Mesodermal cell (in vitro differentiated cells): ENCODE results near the gene ADAM11.
"Not testable (repeated sequence)": the region's sequence is repeated elsewhere in the genome, so short reads cannot be mapped to it uniquely, and the experiment has no call there.

Experiments
- H3K27ac ChIP-seq: 2 replicates; pipeline ENCODE4 v1.7.0; 2013; ENCODE audit warnings: mild to moderate bottlenecking, low read depth, low read length, moderate library complexity; ENCODE audit not compliant: severe bottlenecking
- H3K36me3 ChIP-seq: 2 replicates; pipeline ENCODE4 v1.7.1; 2013; ENCODE audit warnings: mild to moderate bottlenecking, low read length, moderate library complexity; ENCODE audit not compliant: control insufficient read depth, insufficient read depth
- H3K4me1 ChIP-seq: one replicate; pipeline ENCODE4 v1.7.1; 2013; ENCODE audit warnings: mild to moderate bottlenecking, low read length; ENCODE audit not compliant: insufficient read depth, control insufficient read depth, poor library complexity, severe bottlenecking
- H3K4me3 ChIP-seq: 2 replicates; pipeline ENCODE4 v1.7.0; 2013; ENCODE audit warnings: low read length, control low read depth, mild to moderate bottlenecking; ENCODE audit not compliant: insufficient read depth, poor library complexity, severe bottlenecking; ENCODE audit errors: extremely low read depth
- H3K9me3 ChIP-seq: 2 replicates; pipeline ENCODE4 v1.7.1; 2013; ENCODE audit warnings: mild to moderate bottlenecking, low read length, moderate library complexity; ENCODE audit not compliant: control insufficient read depth
- WGBS, 2 experiments: methylation state at CpG; one replicate each; pipeline ENCODE4 v1.1.5; 2013; ENCODE audit warnings: missing lambda C conversion rate in 2 of 2; ENCODE audit not compliant: insufficient coverage in 2 of 2; 5-methylcytosine and 5-hydroxymethylcytosine counted together

The ADAM11 gene

DNA sequence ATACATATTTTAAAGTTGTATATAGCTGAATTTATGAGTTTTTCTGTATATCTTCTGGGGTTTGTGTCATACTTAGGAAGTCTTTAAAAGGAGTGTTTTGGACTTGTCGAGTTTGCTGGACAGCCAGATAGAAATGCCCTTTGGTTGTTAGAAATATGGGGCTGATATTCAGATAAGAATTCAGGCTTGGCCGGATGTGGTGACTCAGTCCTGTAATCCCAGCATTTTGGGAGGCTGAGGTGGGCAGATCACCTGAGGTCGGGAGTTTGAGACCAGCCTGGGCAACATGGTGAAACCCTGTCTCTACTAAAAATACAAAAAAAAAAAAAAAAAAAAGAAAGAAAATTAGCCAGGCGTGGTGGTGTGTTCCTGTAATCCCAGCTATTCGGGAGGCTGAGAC, 13.1 kb upstream of the ADAM11 start:
- peaks cover 73% of the 10 kb centered on the region for H3K36me3 ChIP-seq
- not testable (repeated sequence) for H3K4me3 ChIP-seq, H3K27ac ChIP-seq, H3K9me3 ChIP-seq, H3K4me1 ChIP-seq
- 96 to 97% methylated on average over 2 to 4 of the region's 5 CpGs for WGBS, 2 experiments

DNA sequence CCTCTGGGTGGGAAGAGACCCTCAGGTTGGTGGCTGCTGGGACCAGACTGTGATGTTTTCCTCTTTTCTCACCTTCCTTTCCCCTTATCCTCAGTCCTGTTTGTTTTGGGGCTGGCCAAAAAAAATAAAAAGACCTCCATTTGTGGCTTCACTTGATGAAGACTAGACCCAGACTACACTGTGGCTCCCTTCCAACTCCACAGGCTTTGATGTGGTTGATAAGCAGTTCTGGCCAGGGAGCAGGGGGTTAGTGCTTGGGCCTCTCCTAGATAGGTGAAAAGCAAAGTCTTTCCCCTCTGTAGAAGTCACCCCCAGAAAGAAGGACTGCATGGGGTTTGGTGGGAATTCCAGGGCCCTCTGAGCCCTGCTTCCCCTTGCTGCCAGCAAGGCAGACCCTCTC, 11.2 kb upstream of the ADAM11 start:
- H3K27ac ChIP-seq: no peak overlapping the region
- no peaks in the 10 kb centered on the region for H3K9me3 ChIP-seq
- H3K4me1 ChIP-seq: no peaks in the 10 kb centered on the region
- no peak overlapping the region for H3K4me3 ChIP-seq
- peaks cover 66% of the 10 kb centered on the region for H3K36me3 ChIP-seq

DNA sequence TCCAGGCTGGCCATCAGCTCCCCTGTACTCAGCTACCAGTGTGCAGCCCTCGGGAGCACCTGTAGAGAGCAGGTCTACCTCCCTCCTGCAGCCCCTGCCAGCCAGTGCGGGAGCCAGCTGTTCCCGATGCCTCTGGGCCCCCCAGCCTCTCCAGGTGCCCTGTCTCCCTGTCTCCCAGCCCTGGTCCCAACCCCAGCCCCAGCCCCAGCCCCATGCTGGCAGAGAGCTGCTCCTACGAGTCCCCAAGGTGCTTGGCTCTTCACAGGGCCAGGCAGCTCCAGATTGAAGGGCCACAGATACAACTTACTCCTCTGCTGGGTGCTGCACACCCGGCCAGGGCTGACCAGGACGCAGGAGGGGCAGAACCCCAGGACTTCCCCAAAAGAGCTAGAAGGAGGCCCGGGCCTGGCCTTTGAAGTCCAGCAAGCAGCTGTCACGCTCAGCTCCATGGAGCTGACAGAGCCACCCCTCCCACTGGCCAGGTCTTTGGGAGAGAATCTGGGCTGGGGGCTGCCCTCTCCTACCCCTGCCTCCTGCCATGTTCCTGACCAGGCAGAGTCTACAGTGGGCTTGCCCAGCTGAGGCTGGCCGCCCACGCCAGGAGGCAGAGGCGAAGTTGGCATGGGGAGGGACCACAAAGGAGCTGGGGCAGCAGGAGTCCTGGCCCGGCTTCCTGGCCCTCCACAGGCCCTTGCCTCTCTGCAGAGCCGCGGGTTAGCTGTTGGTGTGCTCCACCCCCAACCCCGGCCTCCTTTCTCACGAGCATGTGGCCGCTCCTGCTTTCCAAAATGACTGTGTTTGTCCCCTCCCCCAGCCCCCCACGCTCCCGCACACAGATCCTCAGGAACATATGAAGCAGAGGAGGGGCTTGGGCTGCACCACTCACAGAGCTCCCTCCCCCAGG, 9.5 kb upstream of the ADAM11 start:
- 70 to 74% methylated on average over 13 to 18 of the region's 19 CpGs for WGBS, 2 experiments
- H3K9me3 ChIP-seq: no peaks in the 10 kb centered on the region
- peaks cover 57% of the 10 kb centered on the region for H3K36me3 ChIP-seq
- no peak overlapping the region for H3K27ac ChIP-seq
- no peaks in the 10 kb centered on the region for H3K4me1 ChIP-seq
- no peak overlapping the region for H3K4me3 ChIP-seq

DNA sequence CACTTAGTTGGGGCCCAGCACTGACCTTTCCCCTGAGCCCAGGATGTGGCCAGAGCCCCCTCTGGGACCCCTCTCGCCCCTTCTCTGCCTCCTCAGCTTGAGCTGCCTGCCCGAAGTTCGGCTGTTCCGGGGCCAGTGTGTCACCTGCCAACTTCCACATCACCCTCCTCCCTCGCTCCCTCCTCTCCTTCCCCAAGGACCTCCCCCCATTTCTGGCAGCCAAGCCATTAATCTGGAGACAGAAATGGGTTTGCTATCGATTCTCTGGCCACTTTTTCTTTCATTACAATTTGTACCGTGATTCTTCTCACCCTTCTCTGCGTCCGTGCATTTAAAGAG, 8.8 kb upstream of the ADAM11 start:
- H3K4me1 ChIP-seq: no peaks in the 10 kb centered on the region
- no peak overlapping the region for H3K4me3 ChIP-seq
- H3K36me3 ChIP-seq: peaks cover 54% of the 10 kb centered on the region
- H3K9me3 ChIP-seq: no peaks in the 10 kb centered on the region
- WGBS, 2 experiments: 72 to 82% methylated on average over 9 of the region's 9 CpGs
- no peak overlapping the region for H3K27ac ChIP-seq

DNA sequence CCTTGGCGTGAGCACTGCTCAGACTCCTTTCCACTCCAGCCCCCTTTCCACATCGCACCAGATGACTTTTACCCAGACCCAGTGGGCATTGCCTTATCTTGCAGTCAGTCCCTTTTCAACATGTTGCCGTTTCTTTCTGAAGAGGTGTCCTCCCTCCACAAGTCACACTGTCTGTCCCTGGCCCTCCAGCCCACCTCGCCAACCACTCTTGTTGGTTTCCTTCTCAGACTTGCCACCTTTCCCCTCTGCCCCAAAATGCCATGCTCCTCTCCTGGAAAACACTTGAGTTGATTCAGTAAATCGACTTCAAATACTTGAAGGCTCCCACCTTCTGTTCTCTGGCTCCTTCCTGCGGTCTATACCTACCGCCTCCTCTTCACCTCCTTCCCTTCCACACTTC, 7.5 kb upstream of the ADAM11 start:
- Histone ChIP-seq H3K9me3 (no peaks in the 10 kb centered on the region), H3K36me3 (peaks cover 49% of the 10 kb centered on the region), H3K4me1 (no peaks in the 10 kb centered on the region), H3K27ac (no peak overlapping the region), H3K4me3 (no peak overlapping the region)
- WGBS, 2 experiments: 92 to 97% methylated on average over 6 to 7 of the region's 7 CpGs

DNA sequence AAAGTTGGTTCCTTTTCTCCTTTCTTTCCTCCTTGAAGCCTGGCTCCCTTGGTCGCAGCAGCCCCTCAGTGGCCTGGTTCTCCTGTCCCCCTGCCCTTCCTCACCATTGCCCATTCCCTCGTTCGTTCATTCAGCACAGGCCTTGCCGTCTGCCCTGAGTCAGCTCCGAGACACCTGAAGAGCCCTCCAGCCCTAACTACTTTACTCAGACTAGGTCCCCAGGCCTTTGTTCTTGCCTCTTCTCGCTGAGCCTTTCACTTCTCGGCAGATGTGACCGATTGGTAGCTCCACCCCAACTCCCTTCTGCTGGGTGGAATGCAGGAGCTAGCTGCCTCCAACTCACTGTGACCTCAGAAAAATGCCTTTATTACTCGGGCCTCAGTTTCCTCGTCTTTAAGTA, 7.0 kb upstream of the ADAM11 start:
- WGBS, 2 experiments: 86 to 90% methylated on average over 10 of the region's 10 CpGs
- Histone ChIP-seq H3K36me3 (peaks cover 48% of the 10 kb centered on the region), H3K27ac (no peak overlapping the region), H3K9me3 (no peaks in the 10 kb centered on the region), H3K4me3 (no peak overlapping the region), H3K4me1 (no peaks in the 10 kb centered on the region)

DNA sequence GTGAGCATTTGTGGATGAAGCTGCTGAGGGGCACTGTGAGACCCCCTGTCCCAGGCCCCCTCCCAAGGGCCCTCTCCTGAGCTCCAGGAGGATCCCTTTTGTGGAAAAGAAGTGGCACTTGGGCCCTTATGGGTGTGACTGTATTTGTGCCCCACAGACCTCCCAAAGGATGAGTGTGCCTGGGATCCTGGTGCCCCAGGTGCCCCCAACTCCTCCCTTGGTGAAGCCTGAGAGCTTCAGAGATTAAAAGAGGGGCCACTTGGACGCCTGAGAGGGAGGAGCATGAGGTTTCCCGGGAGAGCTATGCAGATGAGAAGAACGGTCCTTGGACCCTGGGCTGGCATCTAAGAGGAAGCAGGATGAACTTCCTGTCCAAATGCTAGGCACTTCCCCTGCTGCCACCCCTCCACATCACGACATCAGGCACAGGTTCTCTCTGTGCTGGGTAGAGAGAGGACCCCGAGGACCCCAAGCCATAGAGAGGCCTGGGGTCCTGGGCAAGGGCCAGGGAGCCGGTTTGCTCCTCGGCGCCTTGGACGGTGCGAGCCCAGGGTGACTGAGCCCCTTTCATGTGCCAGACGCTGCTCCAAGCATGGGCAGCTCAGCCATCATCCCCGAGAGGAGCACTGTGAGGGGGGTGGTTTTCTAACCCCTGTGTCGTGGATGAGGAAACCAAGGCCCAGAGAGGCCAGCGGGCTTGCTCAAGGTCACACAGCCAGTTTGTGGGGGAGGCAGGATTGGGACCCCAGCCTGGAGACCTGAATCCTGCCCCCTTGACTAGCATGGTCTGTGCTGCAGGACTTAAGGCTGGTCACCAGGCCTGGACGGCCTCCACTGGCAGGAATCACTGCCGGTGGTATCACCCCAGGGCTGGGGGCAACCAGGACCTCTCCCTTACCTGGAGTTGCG, 5.6 kb upstream of the ADAM11 start:
- H3K4me3 ChIP-seq: no peak overlapping the region
- no peaks in the 10 kb centered on the region for H3K4me1 ChIP-seq
- H3K9me3 ChIP-seq: no peaks in the 10 kb centered on the region
- H3K27ac ChIP-seq: no peak overlapping the region
- 78 to 91% methylated on average over 9 to 16 of the region's 17 CpGs for WGBS, 2 experiments
- peaks cover 34% of the 10 kb centered on the region for H3K36me3 ChIP-seq

DNA sequence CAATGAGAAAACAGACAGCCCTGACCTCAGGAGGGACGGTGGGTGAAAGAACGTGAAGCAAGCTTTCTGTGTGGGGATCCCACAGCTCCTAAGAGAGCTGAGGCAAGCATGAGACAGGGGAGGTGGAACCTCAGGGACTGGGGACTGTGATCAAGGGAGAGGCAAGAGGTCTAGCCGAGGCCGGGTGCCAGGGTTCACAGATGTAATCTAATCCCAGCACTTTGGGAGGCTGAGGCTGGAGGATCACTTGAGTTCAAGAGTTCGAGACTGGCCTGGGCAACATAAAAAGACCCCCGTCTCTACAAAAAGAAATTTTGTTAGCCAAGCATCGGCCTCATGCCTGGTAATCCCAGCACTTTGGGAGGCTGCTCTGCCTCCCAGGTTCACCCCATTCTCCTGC, 4.5 kb upstream of the ADAM11 start:
- Histone ChIP-seq H3K36me3 (peaks cover 23% of the 10 kb centered on the region), H3K9me3 (no peaks in the 10 kb centered on the region), H3K4me1 (peaks cover under 1% of the 10 kb centered on the region), H3K27ac (no peak overlapping the region), H3K4me3 (no peak overlapping the region)
- WGBS, 2 experiments: 80 to 88% methylated on average over 7 of the region's 7 CpGs

DNA sequence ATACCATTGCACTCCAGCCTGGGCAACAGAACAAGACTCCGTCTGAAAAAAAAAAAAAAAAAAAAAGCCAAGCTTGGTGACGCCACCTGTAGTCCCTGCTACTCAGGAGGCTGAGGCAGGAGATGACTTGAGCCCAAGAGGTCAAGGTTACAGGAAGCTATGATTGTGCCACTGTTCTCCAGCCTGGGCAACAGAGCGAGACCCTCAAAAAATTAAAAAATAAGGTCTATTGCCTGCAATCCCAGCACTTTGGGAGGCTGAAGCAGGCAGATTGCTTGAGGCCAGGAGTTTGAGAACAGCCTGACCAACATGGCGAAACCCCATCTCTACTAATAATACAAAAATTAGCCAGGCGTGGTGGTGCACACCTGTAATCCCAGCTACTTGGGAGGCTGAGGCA, 3.6 kb upstream of the ADAM11 start:
- H3K4me1 ChIP-seq, H3K27ac ChIP-seq, H3K4me3 ChIP-seq, H3K9me3 ChIP-seq: not testable (repeated sequence)
- WGBS, 2 experiments: 74 to 90% methylated on average over 2 to 3 of the region's 5 CpGs
- H3K36me3 ChIP-seq: peaks cover 15% of the 10 kb centered on the region

DNA sequence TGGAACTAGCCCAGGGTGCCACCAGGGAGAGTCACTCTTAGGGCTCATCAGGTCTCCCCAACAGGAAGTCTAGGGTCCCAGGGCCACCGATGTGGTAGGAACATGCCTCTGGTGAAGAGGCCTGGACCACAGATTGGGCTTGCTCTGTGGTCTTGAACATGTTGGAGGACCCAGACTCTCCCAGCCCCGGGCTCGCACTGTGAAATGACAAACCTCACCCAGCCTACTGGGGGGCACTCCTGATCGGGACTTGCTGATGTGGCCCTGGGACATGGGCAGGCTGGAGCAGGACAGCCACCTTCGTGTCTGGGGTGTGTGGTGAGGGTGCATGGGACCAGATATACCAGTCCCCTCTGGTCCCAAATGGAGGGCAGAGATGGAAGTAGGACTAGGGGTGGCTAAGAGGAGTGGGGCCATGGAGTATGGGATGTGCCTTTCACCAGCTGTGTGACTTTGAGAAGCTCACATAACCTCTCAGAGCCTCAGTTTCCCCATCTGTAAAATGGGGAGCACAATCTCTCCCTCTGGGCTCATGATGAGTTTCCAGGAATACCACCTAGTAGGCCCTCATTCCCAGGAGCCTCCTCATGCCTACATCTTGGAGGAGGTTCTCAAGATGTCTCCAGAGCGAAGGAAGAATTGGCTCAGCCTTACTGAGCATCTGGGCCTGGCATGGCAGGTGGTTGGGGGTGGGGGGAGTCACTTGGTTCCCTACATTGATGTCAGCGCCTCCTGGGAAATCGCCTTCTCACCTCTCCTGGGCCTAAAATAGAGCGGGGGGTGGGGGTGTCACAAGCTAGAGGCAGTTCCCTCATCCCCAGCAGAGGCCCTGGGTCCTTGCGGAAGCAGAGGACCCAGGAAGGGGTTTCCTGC, 1.5 kb upstream of the ADAM11 start:
- Histone ChIP-seq H3K27ac (no peak overlapping the region), H3K9me3 (no peaks in the 10 kb centered on the region), H3K4me1 (peaks cover 5% of the 10 kb centered on the region), H3K4me3 (no peak overlapping the region), H3K36me3 (no peaks in the 10 kb centered on the region)
- WGBS, 2 experiments: 90% methylated on average over 6 to 8 of the region's 10 CpGs
